GM18870 (cell line): Measurements from ENCODE around the gene RBBP7.

ENCODE experiments used
- ATAC-seq: cut with Tn5 transposase; IDR thresholded peaks from one replicate; pipeline ENCODE4 v1.9.1; 2021; ENCODE audit warnings: moderate library complexity; ENCODE audit not compliant: unreplicated experiment

RBBP7 gene

GRCh38 chrX:16867947-16868346 lies 2.2 kb downstream of the RBBP7 start:
- no peak for ATAC-seq

DNA sequence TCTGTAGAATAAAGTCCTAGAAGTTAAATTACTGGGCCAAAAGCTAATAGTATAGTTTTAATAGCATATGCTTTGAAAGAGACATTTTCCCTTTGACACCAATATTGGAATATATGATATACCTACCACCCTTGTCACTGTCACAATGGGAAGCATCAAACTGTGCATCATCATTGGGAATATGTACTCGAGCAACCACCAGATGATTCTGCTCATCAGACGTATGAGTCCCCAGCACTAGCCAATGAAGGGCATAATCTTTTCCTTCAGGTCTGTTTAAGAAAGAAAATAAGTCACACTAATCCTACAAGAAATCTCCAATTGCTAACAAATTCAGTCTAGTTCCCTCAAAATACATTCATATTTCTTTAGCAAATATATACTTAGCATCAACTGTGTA lies 7.3 kb downstream of the RBBP7 start:
- no peak for ATAC-seq

- no peak for ATAC-seq
Observed at GRCh38 chrX:16856744-16857143, 13.4 kb downstream of the RBBP7 start.

DNA sequence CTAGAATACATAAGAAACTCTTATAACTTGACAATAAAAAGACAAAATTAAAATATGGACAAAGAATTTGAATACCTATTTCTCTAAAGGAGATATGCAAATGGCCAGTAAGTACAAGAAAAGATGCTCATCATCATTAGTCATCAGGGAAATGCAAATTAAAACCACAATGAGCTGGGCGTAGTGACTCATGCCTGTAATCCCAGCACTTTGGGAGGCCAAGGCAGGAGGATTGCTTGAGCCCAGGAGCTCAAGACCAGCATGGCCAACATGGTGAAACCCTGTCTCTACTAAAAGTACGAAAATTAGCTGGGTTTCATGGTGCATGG lies 14.1 kb downstream of the RBBP7 start:
- ATAC-seq: peak; percentile 62

GRCh38 chrX:16855363-16856075 lies 14.6 kb downstream of the RBBP7 start:
- ATAC-seq: peak; percentile 26

- ATAC-seq: no peak
Observed at GRCh38 chrX:16853537-16853936, 16.6 kb downstream of the RBBP7 start.

DNA sequence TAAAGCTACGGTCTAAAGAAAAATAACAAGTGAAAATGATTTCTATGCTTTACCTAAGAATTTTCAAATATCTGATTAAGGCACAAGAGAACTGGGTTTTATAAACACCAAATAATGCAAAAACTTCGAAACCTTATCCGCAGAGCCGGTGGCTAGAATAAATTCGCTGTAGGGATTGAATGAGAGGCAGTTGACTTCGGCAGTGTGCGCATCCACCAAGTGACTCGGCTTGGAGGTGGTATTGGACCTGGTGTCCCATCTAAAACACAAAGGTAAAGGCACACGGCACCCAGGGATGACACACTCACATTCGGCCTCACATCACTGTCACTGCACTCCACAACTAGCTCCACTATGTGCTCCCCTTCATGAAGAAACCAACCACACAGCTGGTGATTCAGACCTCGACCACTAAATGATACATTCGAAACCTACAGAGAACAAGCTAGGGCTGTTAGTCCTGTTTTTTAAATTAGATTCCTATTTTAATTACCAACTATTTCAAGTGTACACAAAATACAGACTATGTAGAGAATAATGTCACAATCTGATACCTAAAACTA lies 17.5 kb downstream of the RBBP7 start:
- ATAC-seq: no peak

- ATAC-seq: no peak
Observed at GRCh38 chrX:16851827-16852226, 18.3 kb downstream of the RBBP7 start.

DNA sequence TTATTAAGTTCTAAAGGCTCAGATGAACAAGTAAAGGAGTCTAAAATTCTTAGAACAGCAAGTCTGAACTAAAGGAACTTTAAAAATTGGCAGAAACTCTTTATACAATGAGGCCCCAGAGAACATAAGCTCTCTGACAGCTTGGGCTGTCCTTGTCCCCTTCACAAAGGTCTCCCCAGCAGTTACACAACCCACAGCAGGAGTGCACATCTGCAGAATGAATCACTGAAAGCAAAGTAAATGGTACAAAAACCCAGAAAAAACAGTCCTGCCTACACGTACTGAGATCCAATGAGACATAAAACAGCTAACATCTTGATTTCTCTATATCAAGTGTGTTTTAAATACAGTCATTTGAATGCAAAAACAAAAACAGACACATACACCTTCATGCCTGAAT lies 18.7 kb downstream of the RBBP7 start:
- no peak for ATAC-seq

DNA sequence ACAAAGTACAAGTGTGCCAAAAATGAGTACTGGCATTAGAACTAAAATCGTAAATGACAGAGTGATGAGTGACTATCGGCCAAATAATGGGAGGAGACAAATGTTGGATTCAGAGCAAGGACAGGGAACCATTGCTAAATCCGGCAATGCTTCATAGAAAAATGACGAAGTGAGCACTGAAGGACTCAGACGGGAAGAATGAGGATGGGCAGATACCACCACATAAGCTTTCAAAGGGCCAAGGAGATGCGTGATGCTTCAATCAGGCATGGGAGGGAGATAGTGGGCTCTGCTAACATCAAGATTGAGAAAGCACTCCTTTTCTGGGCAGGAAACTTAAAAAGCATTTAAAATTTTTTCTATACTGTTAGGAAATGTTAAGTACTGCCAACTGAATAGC lies 21.6 kb downstream of the RBBP7 start:
- no peak for ATAC-seq

- no peak for ATAC-seq
Observed at GRCh38 chrX:16845686-16846085, 24.5 kb downstream of the RBBP7 start.

DNA sequence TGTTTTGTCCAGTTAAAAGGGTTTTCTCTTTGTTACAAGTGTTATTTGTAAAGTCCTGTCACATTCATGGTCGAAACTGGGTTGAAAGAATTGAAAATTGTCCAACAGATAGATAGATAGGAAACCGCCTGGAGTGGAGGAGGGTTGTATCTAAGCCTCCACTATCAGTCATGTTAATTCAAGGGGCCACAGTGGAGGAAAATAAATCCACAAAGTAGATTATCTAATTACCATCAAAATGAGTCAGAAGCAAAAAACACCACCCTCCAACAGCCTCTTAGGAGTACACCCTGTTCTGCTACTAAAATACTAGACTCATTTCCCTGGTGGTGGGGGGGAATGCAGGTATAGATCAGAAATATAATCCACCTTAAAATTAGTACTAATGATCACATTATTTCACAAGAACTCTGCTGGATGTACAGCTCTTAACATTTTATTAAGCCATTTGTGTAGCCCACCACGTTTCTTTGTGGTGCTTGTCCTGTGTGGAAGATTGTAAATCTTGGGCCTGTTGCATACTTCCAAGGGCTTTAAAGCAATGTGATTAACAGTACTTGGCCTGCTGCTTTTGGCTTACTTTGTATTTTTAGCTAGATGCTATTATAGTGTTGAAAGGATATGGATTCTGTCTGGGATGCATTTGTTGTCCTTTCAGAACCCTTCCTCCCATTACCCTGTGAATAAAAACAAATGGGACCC lies 26.8 kb downstream of the RBBP7 start:
- ATAC-seq: no peak

DNA sequence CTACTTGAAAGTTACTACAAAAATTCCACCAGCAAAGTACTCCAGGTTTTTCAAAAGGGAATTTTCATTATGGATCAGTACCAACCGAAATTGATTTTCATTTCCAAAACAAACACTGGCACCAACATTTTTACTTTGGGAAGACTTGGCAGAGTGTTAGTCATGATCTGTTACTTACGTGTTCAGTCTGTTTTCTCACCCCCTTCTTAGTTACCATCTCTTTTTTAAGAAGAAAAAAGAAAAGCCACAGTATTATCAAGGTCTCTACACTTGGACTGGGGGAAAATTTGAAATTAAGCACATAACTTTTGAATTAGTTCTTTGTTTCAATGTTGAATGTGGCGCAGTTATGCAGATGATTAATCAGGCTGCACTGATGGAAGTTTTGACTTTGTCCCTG lies 27.5 kb downstream of the RBBP7 start:
- ATAC-seq: no peak

DNA sequence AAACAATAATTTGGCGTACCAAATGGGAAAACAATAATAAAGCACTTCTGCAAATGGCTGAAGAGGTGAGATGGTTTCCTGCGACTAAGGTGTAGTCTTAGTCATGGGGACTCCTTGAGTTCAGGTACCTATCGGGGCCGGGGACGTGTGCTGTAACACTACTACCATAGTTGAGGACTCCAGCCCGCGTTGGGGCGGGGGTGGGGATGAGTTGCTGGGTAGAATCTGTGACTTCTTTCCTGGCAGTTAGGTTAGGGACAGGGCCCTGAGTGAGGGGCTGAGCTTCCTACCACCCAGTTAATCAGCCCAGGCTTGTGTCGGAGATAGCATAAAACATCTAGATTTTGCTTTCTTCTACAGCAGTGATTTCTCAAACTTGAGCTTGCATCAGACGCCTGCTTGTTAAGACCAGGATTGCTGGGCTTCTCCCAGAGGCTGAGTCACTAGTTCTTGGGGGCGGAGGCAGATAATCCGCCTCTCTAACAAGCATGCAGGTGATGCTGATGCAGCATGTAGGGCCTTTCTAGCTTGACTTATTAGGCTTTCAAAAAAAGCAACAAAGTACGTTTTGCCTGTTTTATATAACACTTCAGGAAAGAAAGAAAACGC lies 30.2 kb downstream of the RBBP7 start:
- no peak for ATAC-seq

DNA sequence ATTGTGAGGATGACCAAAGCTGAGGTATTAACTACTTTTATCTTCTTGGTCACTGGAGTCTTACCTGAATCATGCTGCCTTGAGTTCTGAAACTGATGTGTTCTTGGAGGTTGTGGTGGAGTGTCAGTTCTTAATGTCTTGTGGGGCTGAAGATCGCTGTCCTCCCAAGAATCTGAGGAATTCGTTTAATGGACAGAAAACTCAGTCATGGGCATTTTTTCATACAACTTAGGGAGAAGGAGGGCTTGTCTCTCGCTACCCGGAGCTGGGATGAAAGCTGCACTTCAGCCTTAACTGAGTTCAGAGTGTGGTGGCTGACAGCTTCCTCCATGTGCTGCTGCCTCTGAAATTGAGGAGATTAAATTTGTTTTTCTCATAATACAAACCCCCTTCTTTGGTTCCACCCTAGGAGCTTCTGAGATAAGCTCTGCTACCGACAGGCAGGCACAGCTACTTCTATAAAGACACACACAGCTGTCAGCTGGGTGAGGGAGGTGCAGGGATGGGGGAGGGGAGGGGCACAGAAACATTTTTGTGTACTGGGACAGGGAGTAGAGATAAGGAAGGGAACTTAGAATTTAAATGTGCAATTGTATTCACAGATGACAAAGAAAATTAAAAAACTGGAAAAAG lies 30.8 kb downstream of the RBBP7 start:
- no peak for ATAC-seq

DNA sequence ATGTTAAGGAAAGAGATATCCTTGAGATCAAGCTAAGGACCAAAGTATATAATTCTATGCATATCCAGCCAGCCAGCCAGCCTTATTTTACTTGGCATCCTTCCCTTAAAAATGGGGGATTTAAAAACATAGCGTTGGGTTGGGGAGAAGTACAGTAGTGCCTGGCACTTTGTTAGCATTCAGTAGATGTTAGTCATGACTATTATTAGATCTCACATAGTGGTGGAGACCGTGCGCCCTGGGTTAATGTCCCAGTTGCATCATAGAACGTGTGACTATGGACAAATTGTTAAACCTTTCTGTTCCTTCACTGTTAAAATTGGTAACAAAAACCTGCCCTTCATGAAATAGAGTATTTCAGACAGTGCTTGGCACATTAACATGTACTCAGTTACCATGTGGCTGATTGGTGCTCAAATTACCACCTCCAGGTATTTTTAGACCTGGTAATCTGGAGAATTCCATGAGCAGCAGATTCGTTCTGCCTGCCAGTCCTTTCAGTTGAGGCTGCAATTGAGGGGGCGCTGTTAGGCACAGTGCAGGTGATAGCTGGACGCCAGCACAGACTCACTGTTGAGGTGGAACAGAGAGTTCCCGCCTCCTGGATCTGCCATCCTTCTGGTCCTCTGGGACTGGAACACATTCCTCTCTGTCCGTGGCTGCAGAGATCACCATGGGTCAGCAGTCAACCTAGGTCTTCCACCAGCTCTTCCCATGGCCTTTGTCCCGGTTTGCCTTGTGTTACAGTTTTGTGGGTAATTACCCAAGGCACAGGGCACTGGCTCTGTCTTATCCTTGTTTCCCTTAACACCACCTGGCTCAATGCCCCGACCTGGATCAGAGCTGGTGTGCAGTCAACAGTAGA lies 31.7 kb downstream of the RBBP7 start:
- ATAC-seq: no peak

GRCh38 chrX:16836371-16836770 lies 33.8 kb downstream of the RBBP7 start:
- no peak for ATAC-seq

DNA sequence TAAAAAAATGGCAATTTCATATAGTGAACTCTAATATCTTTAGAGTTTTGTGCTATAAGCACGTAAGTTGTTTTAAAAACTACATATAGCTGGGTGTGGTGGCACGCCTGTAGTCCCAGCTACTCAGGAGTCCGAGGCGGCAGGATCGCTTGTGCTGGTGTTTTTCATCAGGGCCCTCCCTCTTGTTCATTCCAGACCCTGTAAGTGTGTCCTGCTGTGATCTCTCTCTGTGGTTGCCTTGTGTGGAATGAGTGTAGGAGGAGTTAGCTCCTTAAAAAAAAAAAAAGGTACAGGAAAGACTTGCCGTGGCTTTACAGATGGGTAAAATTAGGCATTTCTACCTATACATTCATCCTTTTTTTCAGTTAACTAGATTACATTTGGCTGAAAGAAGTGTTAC lies 35.4 kb downstream of the RBBP7 start:
- ATAC-seq: no peak

GRCh38 chrX:16832301-16832700 lies 37.9 kb downstream of the RBBP7 start:
- ATAC-seq: no peak

DNA sequence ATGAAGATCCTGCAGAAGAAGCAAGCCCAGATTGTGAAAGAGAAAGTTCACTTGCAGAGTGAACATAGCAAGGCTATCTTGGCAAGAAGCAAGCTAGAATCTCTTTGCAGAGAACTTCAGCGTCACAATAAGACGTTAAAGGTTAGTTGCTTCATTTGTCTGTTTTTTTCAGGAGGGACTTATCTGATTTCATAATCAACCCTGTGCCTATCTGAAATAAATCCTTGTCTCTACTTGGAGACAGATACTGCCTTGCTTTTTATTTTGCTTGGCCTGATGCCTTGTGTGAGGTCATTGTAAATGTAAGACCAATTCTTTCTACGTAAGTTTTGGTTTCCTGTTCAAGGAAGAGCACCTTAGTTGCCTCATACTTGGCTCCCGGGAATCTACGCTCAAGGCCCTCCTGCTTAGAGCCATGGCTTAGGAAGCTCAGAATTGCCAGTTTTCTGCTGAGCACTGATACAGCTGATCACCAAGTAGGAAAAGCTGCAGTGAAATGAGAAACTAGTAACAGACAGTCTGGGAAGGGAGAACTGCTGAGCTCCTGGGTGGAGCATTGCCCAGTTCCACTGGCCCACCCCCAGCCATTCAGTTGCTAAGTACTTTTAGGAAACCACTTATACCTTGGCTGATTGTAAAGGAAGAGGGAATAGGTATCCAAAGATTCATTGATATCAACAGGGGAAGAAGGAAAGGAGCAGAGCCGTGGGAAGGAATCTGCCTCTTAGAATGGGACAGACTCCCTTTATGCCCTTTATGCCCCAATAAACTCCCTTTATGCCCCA lies 41.8 kb downstream of the RBBP7 start:
- no peak for ATAC-seq
